Cardiac muscle cell (in vitro differentiated cells and primary cell): ENCODE measurements around the gene YARS2. TPM values are rescaled to one million over a fixed set of nuclear protein-coding genes. Genes with fewer than 3 reads are reported as not detected.

Experiments
- DNase-seq, 2 donors: peaks; one replicate each; pipeline versions ENCODE4 v3.0.0 to v3.0.0-alpha.2; 2010 to 2017; ENCODE audit warnings: low read depth in 1 of 2, low spot score in 1 of 2
- H3K27ac ChIP-seq: fragments of 200-600 bp; sonication (generic); 2 replicates; pipeline ENCODE4 v1.5.1; 2016
- H3K27me3 ChIP-seq: fragments of 200-600 bp; sonication (generic); 2 replicates; pipeline ENCODE4 v1.6.0; 2016; ENCODE audit warnings: control low read depth
- H3K36me3 ChIP-seq: fragments of 200-600 bp; sonication (generic); 2 replicates; pipeline ENCODE4 v1.5.1; 2016; ENCODE audit warnings: control low read depth
- H3K4me1 ChIP-seq: fragments of 200-600 bp; sonication (generic); 2 replicates; pipeline ENCODE4 v1.8.1; 2017; ENCODE audit warnings: low read depth, mild to moderate bottlenecking, mixed run types
- H3K4me3 ChIP-seq: fragments of 200-600 bp; sonication (generic); 2 replicates; pipeline ENCODE4 v1.5.1; 2016; ENCODE audit warnings: mild to moderate bottlenecking
- H3K9me3 ChIP-seq: fragments of 200-600 bp; sonication (generic); 2 replicates; pipeline ENCODE4 v1.5.1; 2017; ENCODE audit warnings: low read depth, mild to moderate bottlenecking, control low read depth
- CTCF ChIP-seq: IDR thresholded peaks from 2 replicates; pipeline ENCODE4 v1.5.1; 2012; ENCODE audit warnings: low read depth, mild to moderate bottlenecking, low read length
- polyA plus RNA-seq: library from polyadenylated mRNA; unstranded; fragments of >200 nt; fragmentation: Nextera tagmentation; extraction: Ambion mirVana; gene quantifications from 2 replicates; pipeline ENCODE4 v1.2.1, GENCODE V29; 2016
- total RNA-seq: library from RNA; depleted of rRNA; stranded (reverse); fragments of >200 nt; gene quantifications from 2 replicates; pipeline ENCODE4 v1.2.3, GENCODE V29; 2016

The YARS2 gene
- total and polyA plus RNA-seq, 2 experiments from 2014 or later, result 33.4 to 39.9 TPM

- Histone ChIP-seq H3K36me3 (no peaks in the 10 kb centered on the region), H3K4me1 (no peaks in the 10 kb centered on the region), H3K9me3 (no peaks in the 10 kb centered on the region), H3K27ac (no peak overlapping the region), H3K27me3 (no peaks in the 10 kb centered on the region), H3K4me3 (no peak overlapping the region)
- TF ChIP-seq CTCF, result no peak
- DNase-seq, result peak in 1 of 2 donors; percentile 35
These were observed 10.2 kb upstream of the YARS2 start for GRCh38 chr12:32765906-32766305.

- Histone ChIP-seq H3K9me3 (no peaks in the 10 kb centered on the region), H3K27ac (no peak overlapping the region), H3K27me3 (no peaks in the 10 kb centered on the region), H3K36me3 (no peaks in the 10 kb centered on the region), H3K4me3 (no peak overlapping the region), H3K4me1 (peaks cover 4% of the 10 kb centered on the region)
- DNase-seq, result no peak
- TF ChIP-seq CTCF, result no peak
These were observed 6.0 kb upstream of the YARS2 start for GRCh38 chr12:32761716-32762115.

GRCh38 chr12:32757157-32757556 lies 1.5 kb upstream of the YARS2 start:
- H3K36me3 ChIP-seq, result peaks cover under 1% of the 10 kb centered on the region
- H3K27me3 ChIP-seq, result no peaks in the 10 kb centered on the region
- H3K4me1 ChIP-seq, result peaks cover 8% of the 10 kb centered on the region
- H3K9me3 ChIP-seq, result no peaks in the 10 kb centered on the region
- DNase-seq, result no peak
- H3K27ac ChIP-seq, result peak overlapping the region; percentile 95
- no peak for TF ChIP-seq CTCF
- H3K4me3 ChIP-seq, result no peak overlapping the region

GRCh38 chr12:32756476-32757066 lies 874 bp upstream of the YARS2 start:
- H3K9me3 ChIP-seq, result no peaks in the 10 kb centered on the region
- no peak overlapping the region for H3K4me3 ChIP-seq
- no peak for DNase-seq
- H3K27ac ChIP-seq, result peak overlapping the region; percentile 95
- no peak for TF ChIP-seq CTCF
- no peaks in the 10 kb centered on the region for H3K27me3 ChIP-seq
- H3K36me3 ChIP-seq, result peaks cover 7% of the 10 kb centered on the region
- peaks cover 8% of the 10 kb centered on the region for H3K4me1 ChIP-seq

GRCh38 chr12:32755051-32755653 lies 545 bp downstream of the YARS2 start:
- Histone ChIP-seq H3K4me1 (peaks cover 8% of the 10 kb centered on the region), H3K4me3 (peak overlapping the region; percentile 89), H3K9me3 (no peaks in the 10 kb centered on the region), H3K27ac (peak overlapping the region; percentile 95), H3K36me3 (peaks cover 15% of the 10 kb centered on the region), H3K27me3 (no peaks in the 10 kb centered on the region)
- TF ChIP-seq CTCF, result peak; percentile 78
- peak; percentile 68 to 73 for DNase-seq
